T1000 (cell line): ENCODE data around the gene AATF.

Source experiments
- DNase-seq: peaks from one replicate; lab custom pipeline; 2025; ENCODE audit warnings: mixed read lengths; lab: John Stamatoyannopoulos, UW

The AATF gene

GRCh38 chr17:36979565-36979941 is 30.8 kb downstream of the AATF start:
- no peak for DNase-seq

- DNase-seq, result no peak
Observed at GRCh38 chr17:36980280-36980761, 31.6 kb downstream of the AATF start.

GRCh38 chr17:36983618-36984017 is 34.9 kb downstream of the AATF start:
- DNase-seq, result no peak

- no peak for DNase-seq
Observed at GRCh38 chr17:36989173-36989572, 40.4 kb downstream of the AATF start.

- DNase-seq, result no peak
Observed at GRCh38 chr17:36992701-36993100, 43.9 kb downstream of the AATF start.

GRCh38 chr17:36993227-36993626 is 44.5 kb downstream of the AATF start:
- DNase-seq, result no peak

GRCh38 chr17:36994438-36994837 is 45.7 kb downstream of the AATF start:
- DNase-seq, result no peak

- DNase-seq, result no peak
Observed at GRCh38 chr17:36999471-36999870, 50.7 kb downstream of the AATF start.

- no peak for DNase-seq
Observed at GRCh38 chr17:37016780-37017179, 68.0 kb downstream of the AATF start.

- DNase-seq, result no peak
Observed at GRCh38 chr17:37017404-37017803, 68.7 kb downstream of the AATF start.

GRCh38 chr17:37019117-37019740 is 70.5 kb downstream of the AATF start:
- DNase-seq, result no peak

GRCh38 chr17:37019741-37020129 is 71.0 kb downstream of the AATF start:
- no peak for DNase-seq

- no peak for DNase-seq
Observed at GRCh38 chr17:37024181-37024637, 75.5 kb downstream of the AATF start.

- no peak for DNase-seq
Observed at GRCh38 chr17:37025238-37025637, 76.5 kb downstream of the AATF start.

- DNase-seq, result no peak
Observed at GRCh38 chr17:37025847-37026530, 77.2 kb downstream of the AATF start.

- DNase-seq, result no peak
Observed at GRCh38 chr17:37026531-37026869, 77.7 kb downstream of the AATF start.

GRCh38 chr17:37028040-37028439 is 79.3 kb downstream of the AATF start:
- DNase-seq, result no peak

GRCh38 chr17:37031493-37032083 is 82.8 kb downstream of the AATF start:
- no peak for DNase-seq

GRCh38 chr17:37037590-37038155 is 88.9 kb downstream of the AATF start:
- DNase-seq, result no peak

GRCh38 chr17:37039269-37039668 is 90.5 kb downstream of the AATF start:
- DNase-seq, result no peak

GRCh38 chr17:37041932-37042331 is 93.2 kb downstream of the AATF start:
- DNase-seq, result no peak

GRCh38 chr17:37043201-37043600 is 94.4 kb downstream of the AATF start:
- DNase-seq, result no peak

- no peak for DNase-seq
Observed at GRCh38 chr17:37045351-37045922, 96.7 kb downstream of the AATF start.
